GM18873 (cell line): ENCODE measurements around the gene JPH2.
"Not testable (repeated sequence)": the region's sequence is repeated elsewhere in the genome, so short reads cannot be mapped to it uniquely, and the experiment has no call there.

Experiments used
- ATAC-seq: cut with Tn5 transposase; IDR thresholded peaks from one replicate; pipeline ENCODE4 v1.9.1; 2021; ENCODE audit warnings: mild to moderate bottlenecking, moderate library complexity, moderate number of reproducible peaks; ENCODE audit not compliant: unreplicated experiment, low FRiP score

The JPH2 gene

DNA sequence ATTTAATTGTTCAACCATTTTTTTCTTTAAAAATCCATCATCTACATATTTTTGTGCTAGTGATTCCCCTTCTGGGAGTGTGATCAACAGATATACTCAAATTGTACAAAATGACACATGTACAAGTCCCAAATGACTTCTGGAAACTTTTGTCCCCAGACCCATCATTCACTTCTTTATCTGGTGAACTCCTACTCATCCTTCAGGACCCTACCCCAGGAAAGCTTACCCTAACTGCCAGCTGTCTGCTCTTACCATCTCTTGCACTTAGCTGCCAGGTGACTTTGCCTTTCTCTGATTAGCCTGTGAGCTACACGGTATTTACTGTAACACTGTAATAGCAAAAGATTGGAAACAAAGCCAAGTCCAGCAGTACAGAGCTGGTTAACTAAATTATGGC is 55.3 kb downstream of the JPH2 start:
- no peak for ATAC-seq

DNA sequence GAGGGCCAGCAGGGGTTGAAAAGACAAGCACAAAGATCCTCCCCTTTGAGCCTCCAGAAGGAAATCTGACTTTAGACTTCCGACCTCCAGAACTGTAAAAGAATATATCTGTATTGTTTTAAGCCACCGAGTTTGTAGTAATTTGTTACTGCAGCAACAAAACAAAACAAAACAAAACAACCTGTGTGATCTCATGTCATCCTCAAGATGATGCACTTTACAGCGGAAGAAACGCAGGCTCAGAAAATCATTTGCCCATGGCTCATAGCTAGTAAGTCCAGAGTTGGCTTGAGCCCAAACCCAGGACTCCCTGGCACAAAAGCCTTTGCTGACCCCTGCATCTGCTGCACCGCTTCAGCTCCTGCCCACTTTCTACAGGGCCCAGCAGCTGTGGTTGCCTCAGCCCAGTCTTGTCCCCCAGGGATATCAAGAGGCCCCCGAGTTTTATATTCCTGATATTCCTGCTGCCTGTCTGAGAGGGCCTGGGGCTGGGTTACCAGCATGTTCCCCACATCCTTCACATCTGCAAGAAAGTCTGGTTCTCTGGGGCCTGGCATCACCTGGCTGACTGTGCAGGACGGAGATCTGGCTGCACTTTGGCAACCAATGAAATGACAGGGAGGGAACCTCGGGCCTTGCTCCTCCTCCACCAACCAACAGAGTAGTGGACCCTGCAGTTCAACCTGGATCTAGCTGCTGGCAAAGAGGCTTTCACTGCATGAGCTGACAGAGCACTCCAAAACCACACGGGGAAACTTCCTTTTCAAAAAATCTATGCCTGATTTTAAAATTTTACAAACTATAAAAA is 56.9 kb downstream of the JPH2 start:
- no peak for ATAC-seq

DNA sequence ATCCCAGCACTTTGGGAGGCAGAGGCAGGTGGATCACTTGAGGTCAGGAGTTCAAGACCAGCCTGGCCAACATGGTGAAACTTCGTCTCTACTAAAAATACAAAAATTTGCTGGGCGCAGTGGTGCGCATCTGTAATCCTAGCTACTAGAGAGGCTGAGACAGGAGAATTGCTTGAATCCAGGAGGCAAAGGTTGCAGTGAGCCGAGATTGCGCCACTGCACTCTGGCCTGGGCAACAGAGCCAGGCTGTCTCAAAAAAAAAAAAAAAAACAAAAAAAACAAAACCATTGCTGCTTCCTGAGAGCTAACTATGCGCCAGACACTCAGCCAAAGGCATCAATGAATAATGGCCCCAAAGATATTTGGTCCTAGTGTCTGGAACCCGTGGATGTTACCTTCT is 57.7 kb downstream of the JPH2 start:
- ATAC-seq = not testable (repeated sequence)

- no peak for ATAC-seq
Observed at GRCh38 chr20:44126445-44126844, 60.5 kb downstream of the JPH2 start.

GRCh38 chr20:44125332-44126127 is 61.5 kb downstream of the JPH2 start:
- no peak for ATAC-seq

GRCh38 chr20:44123874-44124535 is 63.0 kb downstream of the JPH2 start:
- no peak for ATAC-seq

GRCh38 chr20:44123251-44123650 is 63.7 kb downstream of the JPH2 start:
- no peak for ATAC-seq

DNA sequence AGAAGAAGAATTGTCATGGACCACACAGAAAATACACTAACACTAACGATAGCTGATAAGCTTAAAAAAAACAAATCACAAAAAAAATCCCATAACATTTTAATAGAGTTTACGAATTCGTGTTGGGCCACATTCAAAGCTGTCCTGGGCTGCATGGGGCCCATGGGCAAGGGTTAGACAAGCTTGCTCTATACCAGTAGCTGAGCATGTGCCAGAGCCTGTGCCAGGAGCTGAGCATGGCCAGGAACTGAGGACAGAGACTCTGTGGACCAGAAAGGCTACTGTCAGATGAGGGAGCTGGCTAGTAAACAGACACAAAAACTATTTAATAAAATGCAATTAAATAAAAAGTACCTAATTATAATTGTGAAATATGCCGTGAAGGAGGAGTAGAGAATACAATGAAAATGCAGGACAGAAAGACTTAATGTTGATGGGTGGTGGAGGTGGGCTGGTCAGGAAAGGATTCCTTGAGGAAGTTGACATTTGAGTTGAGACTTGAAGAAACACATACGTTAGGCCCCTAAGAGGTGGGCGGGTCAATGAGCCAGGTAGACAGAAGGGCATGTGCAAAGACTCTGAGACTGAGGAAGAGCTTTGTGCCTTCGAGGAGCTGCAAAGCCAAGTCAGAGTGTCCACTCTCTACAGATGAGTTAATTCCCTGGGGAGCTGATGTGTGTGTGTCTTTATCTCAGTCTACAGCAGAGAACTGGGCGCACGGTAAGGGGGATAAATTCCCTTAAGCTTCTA is 66.1 kb downstream of the JPH2 start:
- no peak for ATAC-seq

GRCh38 chr20:44118185-44119033 is 68.6 kb downstream of the JPH2 start:
- no peak for ATAC-seq

DNA sequence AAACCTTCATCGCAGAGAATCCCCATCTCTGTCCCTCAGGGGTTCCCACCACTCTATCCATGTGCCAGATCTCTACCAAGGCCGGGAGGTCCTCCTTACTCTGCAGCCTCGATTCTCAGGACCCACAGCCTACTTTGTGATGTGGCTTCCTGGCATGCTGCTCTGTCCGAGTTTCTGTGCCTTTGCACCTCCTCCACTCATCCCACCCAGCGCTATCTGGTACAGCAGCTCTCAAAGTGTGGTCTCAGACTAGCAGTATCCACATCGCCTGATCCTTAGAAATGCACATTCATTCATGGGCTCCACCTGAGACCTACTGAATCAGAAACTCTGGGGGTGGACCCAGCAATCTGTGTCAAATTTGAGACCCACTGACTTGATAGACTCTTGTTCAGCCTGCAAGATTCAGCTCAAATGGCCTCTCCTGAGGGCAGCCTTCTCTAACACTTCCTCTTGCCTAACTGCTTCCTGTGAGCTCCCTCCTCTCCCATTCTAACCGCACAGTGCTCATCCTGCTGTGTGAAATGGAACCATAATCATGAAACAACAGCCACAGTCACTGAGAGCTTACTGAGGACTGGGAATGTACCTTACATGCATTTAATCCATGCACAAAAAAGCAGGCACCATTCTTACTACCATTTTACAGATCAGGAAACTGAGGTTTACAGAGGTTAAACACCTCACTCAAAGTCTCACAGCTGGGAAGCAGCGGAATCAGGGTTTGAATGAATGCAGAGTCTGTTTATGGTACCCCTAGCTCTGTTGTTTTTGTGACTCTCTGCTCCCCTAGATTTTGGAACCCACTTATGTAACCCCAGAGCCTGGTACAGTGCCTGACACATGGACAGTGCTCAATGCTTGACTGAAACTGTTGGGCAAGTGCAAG is 69.4 kb downstream of the JPH2 start:
- ATAC-seq = no peak

DNA sequence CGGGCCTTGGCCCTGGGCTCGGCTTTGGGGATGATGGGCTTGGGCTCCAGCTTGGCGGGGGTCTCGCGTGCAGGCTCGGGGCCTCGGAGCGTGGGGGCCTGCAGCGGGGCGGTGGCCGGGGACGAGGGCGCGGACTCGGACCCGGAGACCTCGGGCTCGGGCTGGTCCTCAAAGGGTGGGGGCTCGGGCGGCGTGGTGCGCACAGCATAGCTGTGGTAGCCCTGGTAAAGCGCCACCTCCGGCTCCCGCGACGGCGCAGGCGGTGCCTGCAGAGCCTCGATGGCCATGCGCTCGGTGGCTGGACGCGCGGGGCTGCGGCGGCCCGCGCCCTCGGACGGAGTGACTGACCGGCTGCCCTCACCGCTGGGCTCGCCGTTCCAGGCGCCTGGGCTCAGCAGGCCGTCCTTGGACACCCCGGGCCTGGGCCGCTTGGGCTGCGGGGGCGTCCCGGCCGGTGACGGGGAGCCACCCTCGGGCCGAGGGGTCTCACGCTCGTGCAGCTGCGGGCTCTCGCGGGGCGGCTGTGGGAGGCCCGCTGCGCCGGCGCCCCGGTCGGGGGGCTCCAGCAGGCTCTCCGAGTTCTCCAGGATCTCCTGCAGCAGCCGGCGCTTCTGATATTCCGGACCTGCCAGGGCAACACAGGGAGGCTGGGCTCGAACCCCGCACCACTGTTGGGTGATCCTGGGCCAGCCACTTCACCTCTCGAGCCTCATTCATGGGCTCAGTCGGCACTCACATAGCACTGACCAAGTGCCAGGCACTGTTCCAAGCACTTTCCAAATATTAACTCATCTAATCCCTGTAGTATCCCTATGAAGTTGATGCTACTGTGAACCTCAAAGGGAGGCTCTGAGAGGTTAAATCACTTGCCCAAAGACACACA is 71.0 kb downstream of the JPH2 start:
- ATAC-seq = no peak

DNA sequence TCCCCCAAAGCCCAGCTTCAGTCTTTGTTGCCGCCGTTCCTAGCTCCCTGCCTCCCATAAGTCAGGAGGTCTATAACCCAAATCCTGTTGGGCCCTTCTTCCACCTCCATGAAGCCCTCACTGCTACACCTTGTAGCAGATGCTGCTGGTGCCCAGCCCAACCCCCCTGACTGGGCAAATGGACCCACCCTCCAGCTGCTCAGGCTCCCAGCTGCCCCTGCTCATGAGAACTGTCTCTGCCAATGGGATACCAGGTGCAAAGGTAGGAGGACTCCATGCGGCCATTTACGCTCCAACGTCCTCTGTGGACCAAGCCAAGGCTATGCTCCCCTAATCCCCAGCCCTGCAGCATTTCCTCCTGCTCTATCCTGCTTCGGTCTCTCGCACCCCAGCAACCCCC is 71.8 kb downstream of the JPH2 start:
- no peak for ATAC-seq

- no peak for ATAC-seq
Observed at GRCh38 chr20:44113618-44114376, 73.2 kb downstream of the JPH2 start.

- ATAC-seq = no peak
Observed at GRCh38 chr20:44112889-44113617, 73.9 kb downstream of the JPH2 start.

DNA sequence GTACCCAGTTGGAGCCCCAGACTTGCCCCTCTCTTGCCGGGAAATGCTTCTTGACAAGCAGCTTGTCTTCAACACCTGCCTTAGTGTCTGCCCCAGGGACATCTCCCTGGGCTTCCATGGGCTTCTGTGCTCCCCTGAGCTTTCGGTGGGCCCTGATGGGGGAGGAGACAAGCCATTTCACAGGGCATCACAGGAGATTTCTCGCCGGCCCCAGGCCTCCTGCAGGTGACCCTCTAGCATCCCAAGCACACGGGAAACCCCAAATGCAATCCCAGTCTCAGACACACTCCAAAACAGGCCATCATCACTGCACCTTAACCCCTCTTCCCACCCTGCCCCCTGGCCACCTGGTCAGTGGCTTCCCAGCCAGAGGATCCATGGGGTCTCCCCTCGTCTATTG is 74.5 kb downstream of the JPH2 start:
- ATAC-seq = no peak

- ATAC-seq = no peak
Observed at GRCh38 chr20:44111712-44112335, 75.2 kb downstream of the JPH2 start.
